A549 (cell line): Measurements from ENCODE around the gene SIK3. TPM values are rescaled to one million over a fixed set of nuclear protein-coding genes. Genes with fewer than 3 reads are reported as not detected.

ENCODE experiments used
- ATAC-seq, 2 experiments: fragments of 200-7000 bp in 1 of 2; fragments of >200 bp in 1 of 2; cut with Nextera tagmentation in 1 of 2; cut with Tn5 transposase in 1 of 2; 3 replicates each; pipeline versions ENCODE4 v1.8.0 to v1.9.1; 2018 to 2020; ENCODE audit warnings: mild to moderate bottlenecking in 1 of 2, moderate library complexity in 1 of 2
- CTCF ChIA-PET: fragments of 300-600 bp; sonication (Branson Sonifier 250); formaldehyde crosslinking; extraction: SDS; loops from one replicate; lab custom pipeline; 2021; ENCODE audit warnings: antibody characterized with exemption, inconsistent platforms; lab: Yijun Ruan, JAX
- POLR2A ChIA-PET: fragments of 350-600 bp; formaldehyde crosslinking; extraction: SDS; loops from one replicate; lab custom pipeline; 2021; ENCODE audit warnings: antibody characterized with exemption, inconsistent platforms; lab: Yijun Ruan, JAX
- DNase-seq, 2 experiments: peaks; one replicate each; pipeline versions ENCODE4 v3.0.0 to v3.0.0-alpha.2; 2011 to 2016; ENCODE audit warnings: low read depth in 1 of 2, low spot score in 1 of 2
- FAIRE-seq: peaks from 2 replicates; lab custom pipeline; 2011; peaks lifted over from hg19 to GRCh38; lab: Jason Lieb, UNC
- H3K27ac ChIP-seq, 2 experiments: fragments of >200 bp; sonication (Bioruptor Twin); formaldehyde crosslinking; 3 replicates each; pipeline ENCODE4 v1.5.1; 2016 to 2017
- H3K4me1 ChIP-seq: fragments of >200 bp; sonication (Bioruptor Twin); formaldehyde crosslinking; 3 replicates; pipeline ENCODE4 v1.6.1; 2016
- H3K4me2 ChIP-seq: fragments of >200 bp; sonication (Bioruptor Twin); formaldehyde crosslinking; 3 replicates; pipeline ENCODE4 v1.6.1; 2016
- H3K4me3 ChIP-seq: fragments of >200 bp; sonication (Bioruptor Twin); formaldehyde crosslinking; 3 replicates; pipeline ENCODE4 v1.5.1; 2016
- H3K9me3 ChIP-seq: fragments of >200 bp; sonication (Bioruptor Twin); formaldehyde crosslinking; 3 replicates; pipeline ENCODE4 v1.6.1; 2016
- CBX8 ChIP-seq: fragments of 200-600 bp; sonication (generic); IDR thresholded peaks from 2 replicates; pipeline ENCODE4 v1.6.1; 2016
- EP300 ChIP-seq, 2 experiments: fragments of >200 bp; sonication (Bioruptor Twin); formaldehyde crosslinking; IDR thresholded peaks; 2 replicates in 1 of 2; 3 replicates in 1 of 2; pipeline ENCODE4 v1.6.1; 2016 to 2017
- HEYL ChIP-seq: fragments of 250-450 bp; sonication (Bioruptor Pico); IDR thresholded peaks from 2 replicates; pipeline ENCODE4 v1.8.0; 2021; ENCODE audit warnings: mild to moderate bottlenecking, moderate library complexity
- HOXA7 ChIP-seq: fragments of 250-450 bp; sonication (Bioruptor Pico); IDR thresholded peaks from 2 replicates; pipeline ENCODE4 v1.5.0; 2020; ENCODE audit warnings: mild to moderate bottlenecking, moderate library complexity
- HOXB13 ChIP-seq: fragments of 250-450 bp; sonication (Bioruptor Pico); IDR thresholded peaks from 2 replicates; pipeline ENCODE4 v1.5.0; 2020; ENCODE audit warnings: low read depth, mild to moderate bottlenecking, moderate library complexity
- HOXB5 ChIP-seq: fragments of 250-450 bp; sonication (Bioruptor Pico); IDR thresholded peaks from 2 replicates; pipeline ENCODE4 v1.5.0; 2020; ENCODE audit warnings: mild to moderate bottlenecking, moderate library complexity
- POLR2AphosphoS2 ChIP-seq: conservative IDR thresholded peaks from 2 replicates; pipeline ENCODE4 v1.6.1; 2012; ENCODE audit warnings: low read length, improper control_type of control experiment, inconsistent platforms
- RARB ChIP-seq: fragments of 250-450 bp; sonication (Bioruptor Pico); IDR thresholded peaks from 2 replicates; pipeline ENCODE4 v1.8.0; 2021; ENCODE audit warnings: mild to moderate bottlenecking, moderate library complexity
- RFX5 ChIP-seq: fragments of 450-650 bp; IDR thresholded peaks from 2 replicates; pipeline ENCODE4 v1.7.1; 2014; ENCODE audit warnings: antibody characterized with exemption, mild to moderate bottlenecking, moderate library complexity
- RNF2 ChIP-seq: fragments of 200-600 bp; sonication (generic); IDR thresholded peaks from 2 replicates; pipeline ENCODE4 v1.6.1; 2016; ENCODE audit warnings: low read depth, mild to moderate bottlenecking, antibody characterized with exemption, moderate library complexity, borderline replicate concordance
- SREBF2 ChIP-seq: fragments of 450-650 bp; IDR thresholded peaks from 2 replicates; pipeline ENCODE4 v1.6.1; 2014; ENCODE audit warnings: mild to moderate bottlenecking, moderate library complexity
- TFCP2L1 ChIP-seq: fragments of 250-450 bp; sonication (Bioruptor Pico); IDR thresholded peaks from 2 replicates; pipeline ENCODE4 v1.5.0; 2021; ENCODE audit warnings: mild to moderate bottlenecking
- ZC3H11A ChIP-seq: fragments of 450-650 bp; IDR thresholded peaks from 2 replicates; pipeline ENCODE4 v1.6.1; 2014; ENCODE audit warnings: antibody characterized with exemption, mild to moderate bottlenecking
- ZSCAN20 ChIP-seq: fragments of 250-450 bp; sonication (Bioruptor Pico); IDR thresholded peaks from 2 replicates; pipeline ENCODE4 v1.8.0; 2022; ENCODE audit warnings: mild to moderate bottlenecking, moderate library complexity
- WGBS: methylation state at CpG from one replicate; pipeline ENCODE4 v1.1.6; 2017; ENCODE audit errors: missing lambda C conversion rate; 5-methylcytosine and 5-hydroxymethylcytosine counted together
- polyA plus RNA-seq, 4 experiments: library from polyadenylated mRNA; depleted of rRNA in 3 of 4; stranded (reverse); fragments of >200 nt; fragmentation: RNase III in 1 of 4; extraction: RNeasy Plus Mini Kit Qiagen cat#74134 plus additional on column Dnase treatment in 1 of 4; gene quantifications; 2 replicates in 3 of 4; 3 replicates in 1 of 4; pipeline ENCODE4 v1.2.3, GENCODE V29; 2011 to 2017
- TF ChIP-seq, protein P1 (sequence below): fragments of 250-450 bp; sonication (Bioruptor Pico); IDR thresholded peaks from 2 replicates; pipeline ENCODE4 v1.5.0; 2021; ENCODE audit warnings: mild to moderate bottlenecking, moderate library complexity, borderline replicate concordance
- TF ChIP-seq, protein P2 (sequence below): fragments of 450-650 bp; IDR thresholded peaks from 2 replicates; pipeline ENCODE4 v1.6.1; 2014; ENCODE audit warnings: antibody characterized with exemption
- TF ChIP-seq, protein P3 (sequence below): fragments of 200-600 bp; sonication (generic); IDR thresholded peaks from 2 replicates; pipeline ENCODE4 v1.6.1; 2016; ENCODE audit warnings: antibody characterized with exemption, mild to moderate bottlenecking, moderate library complexity

SIK3 gene
- polyA plus RNA-seq, 2 of the 4 experiments (the other 2 are of a cell fraction) = 8.2 to 9.0 TPM

DNA sequence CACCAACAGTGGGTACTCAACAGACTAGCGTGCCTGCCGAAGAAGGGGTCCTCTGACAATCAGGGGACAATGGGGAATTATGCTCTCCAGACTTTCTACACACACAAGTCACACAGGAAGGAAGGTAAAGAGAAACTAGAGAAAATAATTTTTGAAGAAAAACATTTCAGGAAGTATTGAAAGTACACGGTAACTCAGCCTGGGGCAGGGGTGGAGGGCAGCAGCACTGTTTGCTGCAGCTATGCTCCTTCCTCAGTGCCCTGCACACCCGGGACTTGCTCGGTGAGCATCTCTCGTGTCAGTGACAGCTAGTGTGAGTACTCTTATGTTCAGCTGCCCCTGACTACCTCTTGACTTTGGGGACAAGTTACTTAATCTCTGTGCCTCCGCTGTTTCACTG is 242.8 kb downstream of the SIK3 start:
- Histone ChIP-seq H3K4me2 (no peak overlapping the region), H3K4me1 (0 out of 3 replicates have a peak, but pooled peaks cover 5% of the 10 kb centered on the region), H3K9me3 (no peaks in the 10 kb centered on the region), H3K27ac (no peak overlapping the region), H3K4me3 (no peak overlapping the region)
- POLR2A ChIA-PET = no interaction called here
- WGBS = 91% methylated on average over 7 of the region's 7 CpGs
- FAIRE-seq = no peak
- TF ChIP-seq SREBF2 (no peak), ZSCAN20 (CRISPR knock-in tag) (no peak), ZC3H11A (no peak), POLR2AphosphoS2 (no peak), CBX8 (no peak)
- TF ChIP-seq, protein P1, sequence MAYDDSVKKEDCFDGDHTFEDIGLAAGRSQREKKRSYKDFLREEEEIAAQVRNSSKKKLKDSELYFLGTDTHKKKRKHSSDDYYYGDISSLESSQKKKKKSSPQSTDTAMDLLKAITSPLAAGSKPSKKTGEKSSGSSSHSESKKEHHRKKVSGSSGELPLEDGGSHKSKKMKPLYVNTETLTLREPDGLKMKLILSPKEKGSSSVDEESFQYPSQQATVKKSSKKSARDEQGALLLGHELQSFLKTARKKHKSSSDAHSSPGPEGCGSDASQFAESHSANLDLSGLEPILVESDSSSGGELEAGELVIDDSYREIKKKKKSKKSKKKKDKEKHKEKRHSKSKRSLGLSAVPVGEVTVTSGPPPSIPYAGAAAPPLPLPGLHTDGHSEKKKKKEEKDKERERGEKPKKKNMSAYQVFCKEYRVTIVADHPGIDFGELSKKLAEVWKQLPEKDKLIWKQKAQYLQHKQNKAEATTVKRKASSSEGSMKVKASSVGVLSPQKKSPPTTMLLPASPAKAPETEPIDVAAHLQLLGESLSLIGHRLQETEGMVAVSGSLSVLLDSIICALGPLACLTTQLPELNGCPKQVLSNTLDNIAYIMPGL = no peak
- TF ChIP-seq, protein P2, sequence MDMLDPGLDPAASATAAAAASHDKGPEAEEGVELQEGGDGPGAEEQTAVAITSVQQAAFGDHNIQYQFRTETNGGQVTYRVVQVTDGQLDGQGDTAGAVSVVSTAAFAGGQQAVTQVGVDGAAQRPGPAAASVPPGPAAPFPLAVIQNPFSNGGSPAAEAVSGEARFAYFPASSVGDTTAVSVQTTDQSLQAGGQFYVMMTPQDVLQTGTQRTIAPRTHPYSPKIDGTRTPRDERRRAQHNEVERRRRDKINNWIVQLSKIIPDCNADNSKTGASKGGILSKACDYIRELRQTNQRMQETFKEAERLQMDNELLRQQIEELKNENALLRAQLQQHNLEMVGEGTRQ = no peak
- TF ChIP-seq, protein P3, sequence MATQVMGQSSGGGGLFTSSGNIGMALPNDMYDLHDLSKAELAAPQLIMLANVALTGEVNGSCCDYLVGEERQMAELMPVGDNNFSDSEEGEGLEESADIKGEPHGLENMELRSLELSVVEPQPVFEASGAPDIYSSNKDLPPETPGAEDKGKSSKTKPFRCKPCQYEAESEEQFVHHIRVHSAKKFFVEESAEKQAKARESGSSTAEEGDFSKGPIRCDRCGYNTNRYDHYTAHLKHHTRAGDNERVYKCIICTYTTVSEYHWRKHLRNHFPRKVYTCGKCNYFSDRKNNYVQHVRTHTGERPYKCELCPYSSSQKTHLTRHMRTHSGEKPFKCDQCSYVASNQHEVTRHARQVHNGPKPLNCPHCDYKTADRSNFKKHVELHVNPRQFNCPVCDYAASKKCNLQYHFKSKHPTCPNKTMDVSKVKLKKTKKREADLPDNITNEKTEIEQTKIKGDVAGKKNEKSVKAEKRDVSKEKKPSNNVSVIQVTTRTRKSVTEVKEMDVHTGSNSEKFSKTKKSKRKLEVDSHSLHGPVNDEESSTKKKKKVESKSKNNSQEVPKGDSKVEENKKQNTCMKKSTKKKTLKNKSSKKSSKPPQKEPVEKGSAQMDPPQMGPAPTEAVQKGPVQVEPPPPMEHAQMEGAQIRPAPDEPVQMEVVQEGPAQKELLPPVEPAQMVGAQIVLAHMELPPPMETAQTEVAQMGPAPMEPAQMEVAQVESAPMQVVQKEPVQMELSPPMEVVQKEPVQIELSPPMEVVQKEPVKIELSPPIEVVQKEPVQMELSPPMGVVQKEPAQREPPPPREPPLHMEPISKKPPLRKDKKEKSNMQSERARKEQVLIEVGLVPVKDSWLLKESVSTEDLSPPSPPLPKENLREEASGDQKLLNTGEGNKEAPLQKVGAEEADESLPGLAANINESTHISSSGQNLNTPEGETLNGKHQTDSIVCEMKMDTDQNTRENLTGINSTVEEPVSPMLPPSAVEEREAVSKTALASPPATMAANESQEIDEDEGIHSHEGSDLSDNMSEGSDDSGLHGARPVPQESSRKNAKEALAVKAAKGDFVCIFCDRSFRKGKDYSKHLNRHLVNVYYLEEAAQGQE = no peak
- CTCF ChIA-PET = no interaction called here
- no peak for DNase-seq
- no peak for ATAC-seq

DNA sequence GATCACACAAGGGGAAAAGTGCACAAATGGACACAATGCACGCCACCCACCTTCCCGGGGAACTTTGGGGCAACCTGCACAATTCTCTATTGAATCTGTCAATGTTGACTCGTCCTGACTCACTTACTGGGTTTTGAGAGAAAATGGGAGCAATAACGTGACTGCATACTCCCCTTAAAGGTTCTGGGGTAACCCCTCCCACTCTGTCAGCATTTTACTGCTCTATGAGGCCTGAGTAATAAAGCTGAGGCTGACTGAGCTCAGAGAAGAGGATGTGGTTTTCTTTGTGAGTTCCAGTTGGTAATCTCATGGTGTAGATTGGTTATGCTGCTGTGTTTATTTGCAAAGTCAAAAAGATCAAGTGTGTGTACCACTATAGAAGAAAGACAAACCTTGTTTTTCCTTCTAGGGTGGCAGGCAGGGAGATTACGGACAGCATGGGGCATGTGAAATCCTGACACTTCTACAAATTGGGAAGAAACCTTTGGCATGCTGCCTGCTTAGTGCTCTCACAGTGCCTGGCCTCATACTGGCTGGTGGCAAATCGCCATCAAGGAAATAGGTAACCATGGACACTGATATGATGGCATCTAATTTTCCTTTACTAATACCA is 244.7 kb downstream of the SIK3 start:
- no peak for FAIRE-seq
- H3K9me3 ChIP-seq = no peaks in the 10 kb centered on the region
- no peak overlapping the region for H3K4me3 ChIP-seq
- ChIA-PET POLR2A (no interaction called here), CTCF (interaction anchor here (0.7 to 1.5 kb wide), 4 partner anchors 14 to 26 kb away, joined by 3 to 5 read pairs (median 4); no protein-coding TSS in a partner anchor)
- H3K4me1 ChIP-seq = 0 out of 3 replicates have a peak, but pooled peaks cover 5% of the 10 kb centered on the region
- H3K27ac ChIP-seq = no peak overlapping the region
- ATAC-seq = no peak; a peak in 1 of 6 replicates
- TF ChIP-seq RFX5 (no peak), HOXB13 (CRISPR knock-in tag) (no peak), HOXB5 (no peak), CBX8 (no peak), RARB (CRISPR knock-in tag) (no peak), TFCP2L1 (no peak), EP300 (IDR thresholded peaks at IDR 0.05) (no peak), RNF2 (no peak), HEYL (no peak), HOXA7 (no peak)
- TF ChIP-seq, protein P1 = no peak
- H3K4me2 ChIP-seq = no peak overlapping the region
- DNase-seq = no peak
- 72% methylated on average over 5 of the region's 6 CpGs for WGBS
